Measurements from ENCODE around the gene LRP1B. TPM values are rescaled to one million over a fixed set of nuclear protein-coding genes. Genes with fewer than 3 reads are reported as not detected.
A peak's percentile ranks its signal among the peaks of the same experiment; 100 is the strongest.

The LRP1B gene
- total and polyA plus RNA-seq, 2 donors (not counting 1 experiment from before 2014, with no cell fraction given) = under 0.01 to 0.01 TPM

- Histone ChIP-seq H2AFZ (ENCODE audit: low read length) (no peak overlapping the region), H3K79me2 (ENCODE audit: control insufficient read depth, insufficient read depth, low read length) (no peaks in the 10 kb centered on the region), H4K20me1 (ENCODE audit: control insufficient read depth, extremely low read depth, insufficient read depth, low read length) (no peaks in the 10 kb centered on the region), H3K4me2 (ENCODE audit: extremely low read depth, insufficient read depth, low read length) (no peak overlapping the region), H3K27ac (ENCODE audit: insufficient read depth, low read length) (no peak overlapping the region), H3K4me1 (ENCODE audit: control insufficient read depth, extremely low read depth, insufficient read depth, low read length) (no peaks in the 10 kb centered on the region), H3K27me3 (ENCODE audit: control insufficient read depth, insufficient read depth, low read length) (no peaks in the 10 kb centered on the region), H3K36me3 (ENCODE audit: control insufficient read depth, insufficient read depth, low read length) (no peaks in the 10 kb centered on the region), H3K9me3 (ENCODE audit: control insufficient read depth, insufficient read depth, low read depth, low read length) (no peaks in the 10 kb centered on the region), H3K4me3 (replicated peaks in 1 of 4; ENCODE audit: control extremely low read depth in 1 of 4, insufficient read depth in 1 of 4, low read depth in 3 of 4, low read length in 4 of 4) (no peak overlapping the region), H3K9ac (ENCODE audit: insufficient read depth, low read length) (no peak overlapping the region)
- no peak for DNase-seq (ENCODE audit: low read depth in 2 of 2)
- TF ChIP-seq EZH2 (IDR thresholded peaks at IDR 0.05; ENCODE audit: low read length, missing control alignments) = no peak
- TF ChIP-seq CTCF (conservative IDR thresholded peaks at IDR 0.05 in 1 of 2, IDR thresholded peaks at IDR 0.05 in 1 of 2; ENCODE audit: low read depth in 1 of 2, low read length in 2 of 2) = no peak
Measured at GRCh38 chr2:141782574-141782973, 348.2 kb downstream of the LRP1B start.

- Histone ChIP-seq H3K4me2 (ENCODE audit: extremely low read depth, insufficient read depth, low read length) (no peak overlapping the region), H3K36me3 (ENCODE audit: control insufficient read depth, insufficient read depth, low read length) (no peaks in the 10 kb centered on the region), H3K4me1 (ENCODE audit: control insufficient read depth, extremely low read depth, insufficient read depth, low read length) (no peaks in the 10 kb centered on the region), H3K27ac (ENCODE audit: insufficient read depth, low read length) (no peak overlapping the region), H3K9me3 (ENCODE audit: control insufficient read depth, insufficient read depth, low read depth, low read length) (no peaks in the 10 kb centered on the region), H4K20me1 (ENCODE audit: control insufficient read depth, extremely low read depth, insufficient read depth, low read length) (no peaks in the 10 kb centered on the region), H2AFZ (ENCODE audit: low read length) (no peak overlapping the region), H3K27me3 (ENCODE audit: control insufficient read depth, insufficient read depth, low read length) (no peaks in the 10 kb centered on the region), H3K79me2 (ENCODE audit: control insufficient read depth, insufficient read depth, low read length) (no peaks in the 10 kb centered on the region), H3K4me3 (replicated peaks in 1 of 4; ENCODE audit: control extremely low read depth in 1 of 4, insufficient read depth in 1 of 4, low read depth in 3 of 4, low read length in 4 of 4) (no peak overlapping the region), H3K9ac (ENCODE audit: insufficient read depth, low read length) (no peak overlapping the region)
- DNase-seq (ENCODE audit: low read depth in 2 of 2) = peak; percentile 2 to 66
- no peak for TF ChIP-seq CTCF (conservative IDR thresholded peaks at IDR 0.05 in 1 of 2, IDR thresholded peaks at IDR 0.05 in 1 of 2; ENCODE audit: low read depth in 1 of 2, low read length in 2 of 2)
- no peak for TF ChIP-seq EZH2 (IDR thresholded peaks at IDR 0.05; ENCODE audit: low read length, missing control alignments)
Measured at GRCh38 chr2:141778315-141778835, 352.4 kb downstream of the LRP1B start.

- H3K4me3 ChIP-seq (replicated peaks in 1 of 4; ENCODE audit: control extremely low read depth in 1 of 4, insufficient read depth in 1 of 4, low read depth in 3 of 4, low read length in 4 of 4) = no peak overlapping the region
Measured at GRCh38 chr2:141770530-141770929, 360.3 kb downstream of the LRP1B start.

More at GRCh38 chr2:141770530-141770929, 360.3 kb downstream of the LRP1B start:
- Histone ChIP-seq H4K20me1 (ENCODE audit: control insufficient read depth, extremely low read depth, insufficient read depth, low read length) (no peaks in the 10 kb centered on the region), H3K27me3 (ENCODE audit: control insufficient read depth, insufficient read depth, low read length) (no peaks in the 10 kb centered on the region), H3K4me2 (ENCODE audit: extremely low read depth, insufficient read depth, low read length) (no peak overlapping the region), H3K4me1 (ENCODE audit: control insufficient read depth, extremely low read depth, insufficient read depth, low read length) (no peaks in the 10 kb centered on the region), H3K27ac (ENCODE audit: insufficient read depth, low read length) (no peak overlapping the region), H3K79me2 (ENCODE audit: control insufficient read depth, insufficient read depth, low read length) (no peaks in the 10 kb centered on the region), H3K36me3 (ENCODE audit: control insufficient read depth, insufficient read depth, low read length) (no peaks in the 10 kb centered on the region), H2AFZ (ENCODE audit: low read length) (no peak overlapping the region), H3K9me3 (ENCODE audit: control insufficient read depth, insufficient read depth, low read depth, low read length) (no peaks in the 10 kb centered on the region), H3K9ac (ENCODE audit: insufficient read depth, low read length) (no peak overlapping the region)
- no peak for DNase-seq (ENCODE audit: low read depth in 2 of 2)
- no peak for TF ChIP-seq CTCF (conservative IDR thresholded peaks at IDR 0.05 in 1 of 2, IDR thresholded peaks at IDR 0.05 in 1 of 2; ENCODE audit: low read depth in 1 of 2, low read length in 2 of 2)
- TF ChIP-seq EZH2 (IDR thresholded peaks at IDR 0.05; ENCODE audit: low read length, missing control alignments) = no peak

Data from fibroblast of lung (primary cell).